Subcutaneous adipose tissue (tissue), 4 donors: ENCODE results near the gene PIGQ. TPM values are rescaled to one million over a fixed set of nuclear protein-coding genes. Genes with fewer than 3 reads are reported as not detected.

Source experiments
- total RNA-seq, 4 donors: library from RNA; depleted of rRNA; stranded (reverse); fragments of >200 nt; gene quantifications; one replicate each; pipeline ENCODE4 v1.1.0, GENCODE V29; 2016
- TF ChIP-seq, protein P1 (sequence below): fragments of 450-650 bp; IDR thresholded peaks from one replicate; pipeline ENCODE4 v1.5.1; 2016; ENCODE audit warnings: low read depth, mild to moderate bottlenecking, control low read depth, antibody characterized with exemption, moderate library complexity

Gene PIGQ
- total RNA-seq, 4 donors from 2014 or later: 9.5 to 42.0 (median 16.4) TPM

GRCh38 chr16:572865-573650 lies 3.3 kb downstream of the PIGQ start:
- TF ChIP-seq, protein P1, sequence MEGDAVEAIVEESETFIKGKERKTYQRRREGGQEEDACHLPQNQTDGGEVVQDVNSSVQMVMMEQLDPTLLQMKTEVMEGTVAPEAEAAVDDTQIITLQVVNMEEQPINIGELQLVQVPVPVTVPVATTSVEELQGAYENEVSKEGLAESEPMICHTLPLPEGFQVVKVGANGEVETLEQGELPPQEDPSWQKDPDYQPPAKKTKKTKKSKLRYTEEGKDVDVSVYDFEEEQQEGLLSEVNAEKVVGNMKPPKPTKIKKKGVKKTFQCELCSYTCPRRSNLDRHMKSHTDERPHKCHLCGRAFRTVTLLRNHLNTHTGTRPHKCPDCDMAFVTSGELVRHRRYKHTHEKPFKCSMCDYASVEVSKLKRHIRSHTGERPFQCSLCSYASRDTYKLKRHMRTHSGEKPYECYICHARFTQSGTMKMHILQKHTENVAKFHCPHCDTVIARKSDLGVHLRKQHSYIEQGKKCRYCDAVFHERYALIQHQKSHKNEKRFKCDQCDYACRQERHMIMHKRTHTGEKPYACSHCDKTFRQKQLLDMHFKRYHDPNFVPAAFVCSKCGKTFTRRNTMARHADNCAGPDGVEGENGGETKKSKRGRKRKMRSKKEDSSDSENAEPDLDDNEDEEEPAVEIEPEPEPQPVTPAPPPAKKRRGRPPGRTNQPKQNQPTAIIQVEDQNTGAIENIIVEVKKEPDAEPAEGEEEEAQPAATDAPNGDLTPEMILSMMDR: no peak

GRCh38 chr16:574021-574760 lies 4.4 kb downstream of the PIGQ start:
- TF ChIP-seq, protein P1: no peak

DNA sequence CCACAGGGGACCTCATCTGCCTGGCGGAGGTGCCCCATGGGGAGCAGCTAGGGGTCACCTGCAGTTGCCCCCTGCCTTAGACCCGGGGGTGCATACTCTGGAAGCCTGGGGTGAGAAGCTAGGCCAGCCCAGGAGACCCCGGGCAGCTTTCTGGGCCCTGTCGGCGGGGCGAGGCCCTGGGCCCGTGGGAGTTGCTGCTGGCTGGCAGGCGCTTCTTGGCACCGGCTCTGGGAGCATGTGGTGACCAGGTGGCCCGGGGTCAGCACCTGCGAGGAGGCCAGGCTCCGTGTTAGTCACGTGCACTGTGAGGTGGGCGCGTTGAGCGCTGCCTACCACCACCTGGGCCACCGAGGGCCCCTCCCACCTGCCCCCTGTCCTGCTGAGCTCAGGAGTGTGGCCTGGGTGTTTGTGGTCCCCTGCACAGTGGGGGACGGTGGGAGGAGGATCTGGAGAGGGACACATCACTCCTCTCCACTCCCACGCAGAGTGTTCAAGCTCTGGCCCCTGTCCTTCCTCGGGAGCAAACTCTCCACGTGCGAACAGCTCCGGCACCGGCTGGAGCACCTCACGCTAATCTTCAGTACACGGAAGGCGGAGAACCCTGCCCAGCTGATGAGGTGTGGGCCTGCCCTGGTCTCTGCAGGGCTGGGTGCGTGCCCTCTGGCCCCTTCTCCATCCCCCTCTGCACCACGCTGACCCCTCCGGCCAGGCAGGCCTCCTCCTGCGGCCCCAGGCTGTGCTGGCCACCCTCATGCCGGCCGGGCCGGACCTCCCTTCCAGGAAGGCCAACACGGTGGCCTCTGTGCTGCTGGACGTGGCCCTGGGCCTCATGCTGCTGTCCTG lies 5.8 kb downstream of the PIGQ start:
- TF ChIP-seq, protein P1: no peak

- TF ChIP-seq, protein P1: no peak
These were observed 6.5 kb downstream of the PIGQ start for GRCh38 chr16:576197-576822.

- TF ChIP-seq, protein P1: no peak
These were observed 7.0 kb downstream of the PIGQ start for GRCh38 chr16:576823-577201.

DNA sequence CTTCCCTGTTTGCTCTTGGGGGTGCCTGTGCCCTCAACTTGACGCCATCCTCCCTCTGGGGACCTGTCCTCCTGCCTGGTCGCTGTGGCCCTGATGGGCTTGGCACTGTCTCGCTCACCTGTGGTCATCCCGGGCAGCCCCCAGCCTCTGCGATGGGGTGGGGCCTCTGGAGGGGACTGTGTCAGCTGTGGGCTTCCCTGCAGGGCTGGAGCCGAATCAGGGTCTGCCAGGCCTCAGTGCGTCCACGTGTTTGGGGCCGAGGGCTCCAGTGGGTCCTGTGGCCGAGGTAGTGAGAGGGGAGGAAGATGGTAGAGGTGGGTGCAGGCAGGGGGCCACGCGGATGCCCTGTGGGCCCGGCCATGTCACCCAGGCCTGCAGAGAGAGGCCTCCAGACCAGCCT lies 8.0 kb downstream of the PIGQ start:
- TF ChIP-seq, protein P1: no peak
